GM12878 (cell line): ENCODE data around the gene CNKSR3. TPM values are rescaled to one million over a fixed set of nuclear protein-coding genes. Genes with fewer than 3 reads are reported as not detected.

ENCODE experiments used
- ATAC-seq: fragments of 200-7000 bp; cut with Tn5 transposase; 3 replicates; pipeline ENCODE4 v1.9.1; 2020; ENCODE audit warnings: mild to moderate bottlenecking, moderate library complexity
- BruUV-seq: library from RNA; stranded (reverse); fragments of 400-500 nt; replicated peaks from 2 replicates; lab custom pipeline; 2021; lab: Mats Ljungman, UMichigan
- CTCF ChIA-PET: fragments of 300-600 bp; sonication (Branson Sonifier 250); formaldehyde crosslinking; extraction: SDS; loops from one replicate; lab custom pipeline; 2021; ENCODE audit warnings: inconsistent platforms; lab: Yijun Ruan, JAX
- POLR2A ChIA-PET: fragments of 350-600 bp; formaldehyde crosslinking; extraction: SDS; loops from one replicate; lab custom pipeline; 2021; ENCODE audit warnings: inconsistent platforms; lab: Charles Lee
- RAD21 ChIA-PET: fragments of 300-600 bp; sonication (Branson Sonifier 250); formaldehyde crosslinking; loops from one replicate; lab custom pipeline; 2023; ENCODE audit warnings: antibody characterized with exemption; ENCODE audit not compliant: unreplicated experiment; lab: Charles Lee
- SMC1A ChIA-PET: fragments of 300-600 bp; sonication (Branson Sonifier 250); formaldehyde crosslinking; loops from one replicate; lab custom pipeline; 2023; ENCODE audit not compliant: unreplicated experiment, uncharacterized antibody; lab: Charles Lee
- DNase-seq: peaks from one replicate; pipeline ENCODE4 v3.0.0-alpha.2; 2011; ENCODE audit warnings: low read depth, low spot score
- FAIRE-seq: peaks from 3 replicates; lab custom pipeline; 2011; peaks lifted over from hg19 to GRCh38; lab: Jason Lieb, UNC
- H2AFZ ChIP-seq: 2 replicates; pipeline ENCODE4 v1.6.0; 2011; ENCODE audit warnings: low read depth, low read length, control low read depth; ENCODE audit not compliant: control insufficient read depth
- H3K27ac ChIP-seq: 2 replicates; pipeline ENCODE4 v1.5.1; 2011; ENCODE audit warnings: control low read depth; ENCODE audit not compliant: control insufficient read depth, insufficient read depth
- H3K27me3 ChIP-seq, 2 experiments: replicated peaks in 1 of 2; 2 replicates each; pipeline versions ENCODE4 v1.6.0 to v1.6.1; 2011; ENCODE audit warnings: low read length in 1 of 2; ENCODE audit not compliant: control insufficient read depth in 2 of 2, insufficient read depth in 2 of 2
- H3K36me3 ChIP-seq, 2 experiments: 2 replicates each; pipeline ENCODE4 v1.5.1; 2011; ENCODE audit warnings: low read length in 1 of 2; ENCODE audit not compliant: control insufficient read depth in 2 of 2, insufficient read depth in 2 of 2
- H3K4me1 ChIP-seq: 2 replicates; pipeline ENCODE4 v1.6.1; 2011; ENCODE audit warnings: mild to moderate bottlenecking, low read length, moderate library complexity, mixed read lengths; ENCODE audit not compliant: control insufficient read depth, insufficient read depth
- H3K4me2 ChIP-seq: 2 replicates; pipeline ENCODE4 v1.6.0; 2011; ENCODE audit warnings: control low read depth; ENCODE audit not compliant: control insufficient read depth, insufficient read depth
- H3K4me3 ChIP-seq: fragments of 200-600 bp; sonication (generic); 2 replicates; pipeline ENCODE4 v1.5.1; 2016
- H3K79me2 ChIP-seq: 2 replicates; pipeline ENCODE4 v1.6.0; 2011; ENCODE audit warnings: low read length; ENCODE audit not compliant: control insufficient read depth, insufficient read depth
- H3K9ac ChIP-seq: 2 replicates; pipeline ENCODE4 v1.8.0; 2011; ENCODE audit warnings: low read length, control low read depth, mixed read lengths; ENCODE audit not compliant: control insufficient read depth, insufficient read depth
- H3K9me3 ChIP-seq: replicated peaks from 3 replicates; pipeline ENCODE4 v1.5.1; 2011; ENCODE audit warnings: mild to moderate bottlenecking, low read length; ENCODE audit not compliant: control insufficient read depth, insufficient read depth
- H4K20me1 ChIP-seq: 2 replicates; pipeline ENCODE4 v1.6.0; 2011; ENCODE audit not compliant: control insufficient read depth, insufficient read depth
- BHLHE40 ChIP-seq, 2 experiments: fragments of 450-650 bp in 1 of 2; IDR thresholded peaks; 2 replicates each; pipeline ENCODE4 v1.6.1; 2011 to 2017; ENCODE audit warnings: low read depth in 2 of 2, borderline replicate concordance in 1 of 2, improper control_type of control experiment in 1 of 2, low read length in 1 of 2, mild to moderate bottlenecking in 1 of 2
- CHD2 ChIP-seq: IDR thresholded peaks from 2 replicates; pipeline ENCODE4 v1.6.1; 2011; ENCODE audit warnings: low read depth, low read length, improper control_type of control experiment, borderline replicate concordance
- CREM ChIP-seq: IDR thresholded peaks from 2 replicates; pipeline ENCODE4 v1.6.1; 2014; ENCODE audit warnings: antibody characterized with exemption, low read depth
- FOS ChIP-seq: IDR thresholded peaks from 3 replicates; pipeline ENCODE4 v1.6.1; 2011; ENCODE audit warnings: borderline replicate concordance; ENCODE audit not compliant: insufficient read length; ENCODE audit errors: extremely low read depth
- LARP7 ChIP-seq: fragments of 450-650 bp; IDR thresholded peaks from 2 replicates; pipeline ENCODE4 v1.6.1; 2017; ENCODE audit warnings: mild to moderate bottlenecking
- NR2F1 ChIP-seq: fragments of 450-650 bp; conservative IDR thresholded peaks from 2 replicates; pipeline ENCODE4 v1.6.1; 2017; ENCODE audit warnings: mild to moderate bottlenecking
- POLR2AphosphoS5 ChIP-seq: IDR thresholded peaks from 2 replicates; pipeline ENCODE4 v1.6.1; 2011; ENCODE audit warnings: mild to moderate bottlenecking, low read length, inconsistent platforms
- WGBS: methylation state at CpG from one replicate; pipeline ENCODE4 v1.1.6; 2016; ENCODE audit warnings: low lambda C conversion rate; ENCODE audit not compliant: insufficient replicate concordance, insufficient coverage; ENCODE audit errors: missing lambda C conversion rate; 5-methylcytosine and 5-hydroxymethylcytosine counted together
- in situ Hi-C: fragments of 300-500 bp; cut with MboI; formaldehyde crosslinking; loops from 9 replicates; pipeline ENCODE4 v1.14.3; 2018; ENCODE audit warnings: mixed read lengths
- intact Hi-C: fragments of 100-400 bp; cut with micrococcal nuclease; formaldehyde crosslinking; loops from one replicate; pipeline ENCODE4 v1.14.2; 2022; ENCODE audit not compliant: unreplicated experiment
- polyA plus RNA-seq, 11 experiments: library from polyadenylated mRNA; depleted of rRNA in 4 of 11; unstranded in 6 of 11; stranded (reverse) in 5 of 11; fragments of >200 nt; fragmentation: Nextera tagmentation in 4 of 11; fragmentation: Illumina TruSeq in 1 of 11; extraction: Ambion mirVana in 4 of 11; extraction: Trizol in 1 of 11; gene quantifications; 1 replicate in 1 of 11; 2 replicates in 10 of 11; pipeline versions ENCODE4 v1.2.1 to v1.2.3, GENCODE V29; 2011 to 2016; ENCODE audit warnings: inconsistent platforms in 2 of 11, missing spikeins in 2 of 11, low read depth in 1 of 11
- total RNA-seq, 4 experiments: library from RNA; depleted of rRNA in 3 of 4; stranded (reverse); fragments of >200 nt in 3 of 4; fragmentation: Illumina TruSeq in 1 of 4; extraction: Trizol in 1 of 4; gene quantifications; 2 replicates each; pipeline versions ENCODE4 v1.2.1 to v1.2.3, GENCODE V29; 2013 to 2021
- TF ChIP-seq, protein P1 (sequence below): fragments of 450-650 bp; IDR thresholded peaks from 2 replicates; pipeline ENCODE4 v1.6.1; 2017; ENCODE audit warnings: mild to moderate bottlenecking, moderate library complexity
- TF ChIP-seq, protein P2 (sequence below): IDR thresholded peaks from 2 replicates; pipeline ENCODE4 v1.6.1; 2012; ENCODE audit warnings: low read depth, low read length, improper control_type of control experiment

CNKSR3 gene
- total and polyA plus RNA-seq, 10 of the 15 experiments (the other 5 are each of a cell fraction or from before 2014, with no cell fraction given), result under 0.01 to 0.48 (median 0.12) TPM; not detected in 2

DNA sequence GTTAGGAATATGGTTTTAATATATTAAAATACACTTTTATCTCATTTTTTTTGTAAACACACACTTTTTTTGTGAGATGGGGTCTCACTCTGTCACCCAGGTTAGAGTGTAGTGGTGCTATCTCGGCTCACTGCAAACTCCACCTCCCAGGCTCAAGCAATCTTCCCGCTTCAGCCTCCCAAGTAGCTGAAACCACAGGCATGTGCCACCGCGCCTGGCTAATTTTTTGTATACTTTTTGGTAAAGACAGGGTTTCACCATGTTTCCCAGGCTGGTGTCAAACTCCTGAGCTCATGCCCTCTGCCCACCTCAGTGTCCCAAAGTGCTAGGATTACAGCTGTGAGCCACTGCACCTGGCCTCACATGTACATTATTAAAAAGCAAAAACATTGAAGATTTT, 164.7 kb downstream of the CNKSR3 start:
- Histone ChIP-seq H3K79me2 (no peaks in the 10 kb centered on the region), H3K4me2 (no peak overlapping the region), H4K20me1 (no peaks in the 10 kb centered on the region), H3K4me1 (no peaks in the 10 kb centered on the region), H2AFZ (no peak overlapping the region), H3K9ac (no peak overlapping the region), H3K27me3 (no peaks in the 10 kb centered on the region; a peak in 1 of 4 replicates), H3K27ac (no peak overlapping the region), H3K9me3 (peaks cover 20% of the 10 kb centered on the region), H3K36me3 (no peaks in the 10 kb centered on the region), H3K4me3 (no peak overlapping the region)
- intact Hi-C loops (no loop called here), in situ Hi-C loops (no loop called here)
- CTCF ChIA-PET, result no interaction called here
- RAD21 ChIA-PET, result no interaction called here
- no TSS peak for BruUV-seq
- no peak for DNase-seq
- POLR2A ChIA-PET, result no interaction called here
- WGBS, result 50% methylated on average over 4 of the region's 4 CpGs
- no peak for ATAC-seq
- SMC1A ChIA-PET, result interaction anchor here (0.7 kb wide), 1 partner anchor 188 kb away, joined by 3 read pairs; no protein-coding TSS in a partner anchor
- FAIRE-seq, result no peak
- no peak for TF ChIP-seq CHD2

DNA sequence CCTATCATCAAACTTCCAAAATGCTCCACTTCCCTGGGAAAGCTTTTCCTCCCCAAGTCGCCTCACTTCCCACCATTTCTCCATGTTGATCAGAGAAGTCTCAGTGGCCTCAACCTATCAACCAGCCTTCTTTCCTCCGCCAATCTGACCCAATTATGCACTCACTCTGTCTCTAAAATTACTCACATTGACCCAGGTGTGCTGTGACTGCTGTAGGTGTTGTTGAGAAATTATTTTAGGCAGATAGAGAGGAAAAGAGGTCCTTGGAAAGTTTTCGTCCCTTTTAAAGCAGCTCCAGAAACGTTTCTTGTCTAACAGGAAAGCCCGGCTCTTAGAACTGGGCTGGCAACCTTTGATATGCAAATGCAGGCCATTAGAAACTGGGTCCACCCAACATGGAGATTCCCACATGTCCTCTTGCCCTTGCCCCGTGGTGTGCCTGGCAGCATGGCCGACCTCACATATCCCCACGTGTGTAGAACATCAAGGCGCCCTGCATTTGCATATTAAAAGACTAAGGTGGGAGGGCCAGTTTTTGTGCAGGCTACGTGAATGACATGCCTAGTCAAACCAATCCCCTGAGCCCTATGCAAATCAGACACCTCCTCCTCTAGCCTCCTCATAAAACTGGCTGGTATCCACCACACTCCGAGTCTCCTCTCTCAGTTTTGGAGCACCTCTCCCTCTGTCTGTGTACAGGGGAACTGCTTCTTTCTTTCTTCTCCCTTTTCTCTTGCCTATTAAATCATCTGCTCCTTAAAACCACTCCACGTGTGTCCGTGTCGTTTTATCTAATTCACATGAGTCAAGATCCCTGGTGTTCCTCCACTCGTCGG, 166.8 kb downstream of the CNKSR3 start:
- no peak overlapping the region for H3K9ac ChIP-seq
- no peaks in the 10 kb centered on the region for H3K4me1 ChIP-seq
- 62% methylated on average over 16 of the region's 16 CpGs for WGBS
- in situ Hi-C loops, result no loop called here
- no peaks in the 10 kb centered on the region for H4K20me1 ChIP-seq
- H3K36me3 ChIP-seq, result no peaks in the 10 kb centered on the region
- FAIRE-seq, result no peak
- intact Hi-C loops, result no loop called here
- no TSS peak for BruUV-seq
- no peak overlapping the region for H3K4me3 ChIP-seq
- no peak overlapping the region for H2AFZ ChIP-seq
- ChIA-PET CTCF (no interaction called here), POLR2A (no interaction called here), RAD21 (no interaction called here), SMC1A (no interaction called here)
- H3K27ac ChIP-seq, result no peak overlapping the region
- no peaks in the 10 kb centered on the region; a peak in 1 of 4 replicates for H3K27me3 ChIP-seq
- peaks cover 20% of the 10 kb centered on the region for H3K9me3 ChIP-seq
- no peak for DNase-seq
- no peak for ATAC-seq
- H3K4me2 ChIP-seq, result no peak overlapping the region
- H3K79me2 ChIP-seq, result no peaks in the 10 kb centered on the region
- TF ChIP-seq CREM, result no peak
- TF ChIP-seq, protein P1, sequence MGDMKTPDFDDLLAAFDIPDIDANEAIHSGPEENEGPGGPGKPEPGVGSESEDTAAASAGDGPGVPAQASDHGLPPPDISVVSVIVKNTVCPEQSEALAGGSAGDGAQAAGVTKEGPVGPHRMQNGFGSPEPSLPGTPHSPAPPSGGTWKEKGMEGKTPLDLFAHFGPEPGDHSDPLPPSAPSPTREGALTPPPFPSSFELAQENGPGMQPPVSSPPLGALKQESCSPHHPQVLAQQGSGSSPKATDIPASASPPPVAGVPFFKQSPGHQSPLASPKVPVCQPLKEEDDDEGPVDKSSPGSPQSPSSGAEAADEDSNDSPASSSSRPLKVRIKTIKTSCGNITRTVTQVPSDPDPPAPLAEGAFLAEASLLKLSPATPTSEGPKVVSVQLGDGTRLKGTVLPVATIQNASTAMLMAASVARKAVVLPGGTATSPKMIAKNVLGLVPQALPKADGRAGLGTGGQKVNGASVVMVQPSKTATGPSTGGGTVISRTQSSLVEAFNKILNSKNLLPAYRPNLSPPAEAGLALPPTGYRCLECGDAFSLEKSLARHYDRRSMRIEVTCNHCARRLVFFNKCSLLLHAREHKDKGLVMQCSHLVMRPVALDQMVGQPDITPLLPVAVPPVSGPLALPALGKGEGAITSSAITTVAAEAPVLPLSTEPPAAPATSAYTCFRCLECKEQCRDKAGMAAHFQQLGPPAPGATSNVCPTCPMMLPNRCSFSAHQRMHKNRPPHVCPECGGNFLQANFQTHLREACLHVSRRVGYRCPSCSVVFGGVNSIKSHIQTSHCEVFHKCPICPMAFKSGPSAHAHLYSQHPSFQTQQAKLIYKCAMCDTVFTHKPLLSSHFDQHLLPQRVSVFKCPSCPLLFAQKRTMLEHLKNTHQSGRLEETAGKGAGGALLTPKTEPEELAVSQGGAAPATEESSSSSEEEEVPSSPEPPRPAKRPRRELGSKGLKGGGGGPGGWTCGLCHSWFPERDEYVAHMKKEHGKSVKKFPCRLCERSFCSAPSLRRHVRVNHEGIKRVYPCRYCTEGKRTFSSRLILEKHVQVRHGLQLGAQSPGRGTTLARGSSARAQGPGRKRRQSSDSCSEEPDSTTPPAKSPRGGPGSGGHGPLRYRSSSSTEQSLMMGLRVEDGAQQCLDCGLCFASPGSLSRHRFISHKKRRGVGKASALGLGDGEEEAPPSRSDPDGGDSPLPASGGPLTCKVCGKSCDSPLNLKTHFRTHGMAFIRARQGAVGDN, result no peak
- TF ChIP-seq NR2F1, result no peak
- TF ChIP-seq, protein P2, sequence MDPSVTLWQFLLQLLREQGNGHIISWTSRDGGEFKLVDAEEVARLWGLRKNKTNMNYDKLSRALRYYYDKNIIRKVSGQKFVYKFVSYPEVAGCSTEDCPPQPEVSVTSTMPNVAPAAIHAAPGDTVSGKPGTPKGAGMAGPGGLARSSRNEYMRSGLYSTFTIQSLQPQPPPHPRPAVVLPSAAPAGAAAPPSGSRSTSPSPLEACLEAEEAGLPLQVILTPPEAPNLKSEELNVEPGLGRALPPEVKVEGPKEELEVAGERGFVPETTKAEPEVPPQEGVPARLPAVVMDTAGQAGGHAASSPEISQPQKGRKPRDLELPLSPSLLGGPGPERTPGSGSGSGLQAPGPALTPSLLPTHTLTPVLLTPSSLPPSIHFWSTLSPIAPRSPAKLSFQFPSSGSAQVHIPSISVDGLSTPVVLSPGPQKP, result no peak
- TF ChIP-seq BHLHE40 (IDR thresholded peaks at IDR 0.05; ENCODE audit: borderline replicate concordance in 1 of 2, low read depth in 2 of 2, low read length in 1 of 2), result no peak
- no peak for TF ChIP-seq FOS
- no peak for TF ChIP-seq POLR2AphosphoS5
- no peak for TF ChIP-seq LARP7
